Measurements from ENCODE around the gene TMEM117.
A peak's percentile ranks its signal among the peaks of the same experiment; 100 is the strongest.

Gene TMEM117

DNA sequence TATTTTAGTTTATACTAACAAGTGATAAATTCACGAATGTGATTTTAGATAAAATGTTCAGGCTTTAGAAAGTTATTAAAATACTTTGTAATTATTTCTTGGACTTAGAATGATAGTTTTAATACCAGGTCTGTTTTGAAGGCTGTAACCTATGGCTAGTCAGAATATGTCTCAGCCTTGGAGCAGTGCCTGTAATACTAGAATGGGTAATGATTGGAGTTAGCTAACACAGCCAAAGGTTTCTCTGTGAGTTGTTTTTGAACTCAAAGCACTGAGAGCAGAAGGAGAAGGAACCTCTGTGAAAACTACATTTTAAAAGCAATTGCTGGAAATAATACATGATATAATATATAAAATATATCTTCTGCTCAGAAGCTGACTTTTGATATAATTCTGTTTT, 110.1 kb downstream of the TMEM117 start:
- Histone ChIP-seq H3K9ac (ENCODE audit: low read length) (no peak overlapping the region), H3K4me1 (ENCODE audit: control insufficient read depth in 1 of 2, insufficient read depth in 2 of 2, low read length in 2 of 2) (no peaks in the 10 kb centered on the region), H3K79me2 (ENCODE audit: control insufficient read depth, insufficient read depth, low read length, poor library complexity) (no peaks in the 10 kb centered on the region), H2BK120ac (ENCODE audit: insufficient read depth, low read length, poor library complexity) (no peak overlapping the region), H3K9me3 (ENCODE audit: insufficient read depth, low read depth, low read length) (no peaks in the 10 kb centered on the region), H3K18ac (ENCODE audit: low read length) (no peak overlapping the region), H3K4me3 (ENCODE audit: low read depth, low read length) (no peak overlapping the region), H3K36me3 (ENCODE audit: control insufficient read depth in 1 of 2, insufficient read depth in 2 of 2, low read length in 2 of 2) (no peaks in the 10 kb centered on the region), H3K23ac (ENCODE audit: low read length) (no peak overlapping the region), H4K8ac (ENCODE audit: low read depth, low read length) (no peak overlapping the region), H3K27ac (ENCODE audit: low read depth, low read length) (no peak overlapping the region), H2AK5ac (ENCODE audit: low read length) (no peak overlapping the region), H4K12ac (ENCODE audit: low read depth, low read length) (no peak overlapping the region), H4K91ac (ENCODE audit: low read depth, low read length) (no peak overlapping the region), H2BK5ac (ENCODE audit: low read depth, low read length, poor library complexity) (no peak overlapping the region), H3K4me2 (ENCODE audit: low read length) (no peak overlapping the region), H3K27me3 (ENCODE audit: insufficient read depth, low read length) (no peaks in the 10 kb centered on the region), H3K79me1 (ENCODE audit: low read length) (no peaks in the 10 kb centered on the region), H3K14ac (ENCODE audit: low read length) (no peak overlapping the region), H2BK12ac (ENCODE audit: low read length) (no peak overlapping the region), H2AFZ (ENCODE audit: insufficient read depth, low read length, poor library complexity) (no peak overlapping the region), H3K4ac (ENCODE audit: low read depth, low read length) (no peak overlapping the region)
- no peak for DNase-seq
- no CpG with 5 or more reads among the region's 1 CpG for WGBS (ENCODE audit: extremely low coverage, insufficient coverage, insufficient read length)

DNA sequence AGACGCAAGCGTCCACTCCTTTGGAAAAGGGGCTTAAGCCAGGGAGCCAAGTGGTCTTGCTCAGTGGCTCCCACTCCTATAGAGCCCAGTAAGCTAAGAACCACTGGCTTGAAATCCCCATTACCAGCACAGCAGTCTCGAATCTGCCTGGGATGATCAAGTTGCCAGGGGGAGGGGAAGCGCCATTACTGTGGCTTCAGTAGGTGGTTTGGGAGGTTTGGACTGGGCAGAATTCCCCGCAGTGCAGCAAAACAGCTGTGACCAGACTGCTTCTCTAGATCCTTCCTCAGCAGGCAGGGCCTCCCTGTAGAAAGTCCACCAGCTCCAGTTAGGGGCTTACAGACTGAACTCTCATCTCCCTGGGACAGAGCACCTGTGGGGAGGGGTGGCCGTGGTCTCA, 115.4 kb downstream of the TMEM117 start:
- H2BK5ac ChIP-seq (ENCODE audit: low read depth, low read length, poor library complexity): no peak overlapping the region
- no peak overlapping the region for H4K12ac ChIP-seq (ENCODE audit: low read depth, low read length)
- no peaks in the 10 kb centered on the region for H3K27me3 ChIP-seq (ENCODE audit: insufficient read depth, low read length)
- no peak overlapping the region for H3K14ac ChIP-seq (ENCODE audit: low read length)
- no peak overlapping the region for H2AK5ac ChIP-seq (ENCODE audit: low read length)
- H3K4me1 ChIP-seq (ENCODE audit: control insufficient read depth in 1 of 2, insufficient read depth in 2 of 2, low read length in 2 of 2): no peaks in the 10 kb centered on the region
- no peak overlapping the region for H2BK120ac ChIP-seq (ENCODE audit: insufficient read depth, low read length, poor library complexity)
- H3K79me1 ChIP-seq (ENCODE audit: low read length): no peaks in the 10 kb centered on the region
- H3K4ac ChIP-seq (ENCODE audit: low read depth, low read length): no peak overlapping the region
- no peaks in the 10 kb centered on the region for H3K79me2 ChIP-seq (ENCODE audit: control insufficient read depth, insufficient read depth, low read length, poor library complexity)
- H4K91ac ChIP-seq (ENCODE audit: low read depth, low read length): no peak overlapping the region
- H3K9ac ChIP-seq (ENCODE audit: low read length): no peak overlapping the region
- no peak overlapping the region for H2AFZ ChIP-seq (ENCODE audit: insufficient read depth, low read length, poor library complexity)
- no CpG with 5 or more reads among the region's 6 CpGs for WGBS (ENCODE audit: extremely low coverage, insufficient coverage, insufficient read length)
- H3K4me2 ChIP-seq (ENCODE audit: low read length): no peak overlapping the region
- no peak overlapping the region for H3K27ac ChIP-seq (ENCODE audit: low read depth, low read length)
- H3K9me3 ChIP-seq (ENCODE audit: insufficient read depth, low read depth, low read length): peaks cover 2% of the 10 kb centered on the region
- no peak overlapping the region for H4K8ac ChIP-seq (ENCODE audit: low read depth, low read length)
- H3K4me3 ChIP-seq (ENCODE audit: low read depth, low read length): no peak overlapping the region
- H3K23ac ChIP-seq (ENCODE audit: low read length): no peak overlapping the region
- no peaks in the 10 kb centered on the region for H3K36me3 ChIP-seq (ENCODE audit: control insufficient read depth in 1 of 2, insufficient read depth in 2 of 2, low read length in 2 of 2)
- no peak for DNase-seq
- H3K18ac ChIP-seq (ENCODE audit: low read length): no peak overlapping the region
- no peak overlapping the region for H2BK12ac ChIP-seq (ENCODE audit: low read length)

DNA sequence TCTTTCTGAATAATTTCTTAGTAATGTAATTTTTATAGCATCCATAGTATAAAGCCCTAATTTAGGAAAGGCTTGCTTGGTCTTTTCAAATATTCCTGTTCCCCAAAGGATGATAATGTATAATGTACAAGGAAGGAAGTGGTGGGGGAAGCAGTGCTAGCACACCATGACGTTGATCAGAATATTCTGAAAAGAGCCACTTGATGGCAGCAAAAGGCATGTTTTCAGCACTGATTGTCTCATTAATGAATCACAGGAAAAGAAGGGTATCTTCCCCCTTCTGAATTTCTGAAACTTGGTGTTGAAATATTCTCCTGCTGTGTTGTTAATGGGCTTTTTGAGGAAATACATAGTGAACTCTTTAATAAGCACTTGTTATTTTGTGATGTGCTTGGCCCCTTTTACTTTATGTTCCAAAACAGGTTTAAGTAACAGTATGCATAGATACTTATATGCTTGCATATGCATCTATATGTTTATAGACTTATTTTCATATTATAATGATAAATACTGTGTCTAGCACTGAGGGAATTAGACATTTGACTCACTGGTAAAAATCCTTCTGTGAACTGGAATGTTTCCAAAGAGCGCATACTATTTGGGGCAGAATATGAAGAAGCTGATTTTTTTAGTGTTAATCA, 122.0 kb downstream of the TMEM117 start:
- H4K12ac ChIP-seq (ENCODE audit: low read depth, low read length): no peak overlapping the region
- no peak overlapping the region for H2AFZ ChIP-seq (ENCODE audit: insufficient read depth, low read length, poor library complexity)
- no peak overlapping the region for H3K14ac ChIP-seq (ENCODE audit: low read length)
- H3K79me2 ChIP-seq (ENCODE audit: control insufficient read depth, insufficient read depth, low read length, poor library complexity): no peaks in the 10 kb centered on the region
- no peak overlapping the region for H3K4me2 ChIP-seq (ENCODE audit: low read length)
- H3K18ac ChIP-seq (ENCODE audit: low read length): no peak overlapping the region
- no peak overlapping the region for H3K4ac ChIP-seq (ENCODE audit: low read depth, low read length)
- no peaks in the 10 kb centered on the region for H3K79me1 ChIP-seq (ENCODE audit: low read length)
- WGBS (ENCODE audit: extremely low coverage, insufficient coverage, insufficient read length): no CpG with 5 or more reads among the region's 2 CpGs
- DNase-seq: peak; percentile 7 to 75
- H2AK5ac ChIP-seq (ENCODE audit: low read length): no peak overlapping the region
- no peak overlapping the region for H4K91ac ChIP-seq (ENCODE audit: low read depth, low read length)
- no peak overlapping the region for H4K8ac ChIP-seq (ENCODE audit: low read depth, low read length)
- H2BK120ac ChIP-seq (ENCODE audit: insufficient read depth, low read length, poor library complexity): no peak overlapping the region
- no peak overlapping the region for H3K9ac ChIP-seq (ENCODE audit: low read length)
- no peak overlapping the region for H3K23ac ChIP-seq (ENCODE audit: low read length)
- H3K9me3 ChIP-seq (ENCODE audit: insufficient read depth, low read depth, low read length): no peaks in the 10 kb centered on the region
- no peak overlapping the region for H2BK12ac ChIP-seq (ENCODE audit: low read length)
- H3K27me3 ChIP-seq (ENCODE audit: insufficient read depth, low read length): no peaks in the 10 kb centered on the region
- H3K4me1 ChIP-seq (ENCODE audit: control insufficient read depth in 1 of 2, insufficient read depth in 2 of 2, low read length in 2 of 2): no peaks in the 10 kb centered on the region
- no peak overlapping the region for H3K27ac ChIP-seq (ENCODE audit: low read depth, low read length)
- no peak overlapping the region for H2BK5ac ChIP-seq (ENCODE audit: low read depth, low read length, poor library complexity)
- no peaks in the 10 kb centered on the region for H3K36me3 ChIP-seq (ENCODE audit: control insufficient read depth in 1 of 2, insufficient read depth in 2 of 2, low read length in 2 of 2)
- no peak overlapping the region for H3K4me3 ChIP-seq (ENCODE audit: low read depth, low read length)

DNA sequence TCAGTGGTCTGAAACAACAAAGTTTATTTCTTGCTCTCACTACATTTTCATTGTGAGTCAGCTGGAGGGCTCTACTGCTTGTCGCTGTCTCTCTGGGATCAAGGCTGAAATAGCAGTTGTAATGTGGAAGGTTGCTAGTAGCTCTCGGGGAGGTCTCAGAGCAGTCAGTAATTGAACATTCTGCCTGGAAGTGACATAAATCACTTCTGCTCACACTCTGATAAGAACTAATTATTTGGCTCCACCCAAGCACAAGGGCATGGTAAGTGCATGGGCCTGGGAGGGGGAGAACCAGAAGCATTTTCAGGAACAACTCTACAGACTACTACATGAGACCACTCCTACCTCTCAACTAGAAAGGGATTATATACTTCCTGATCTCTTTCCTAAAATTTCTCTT, 128.2 kb downstream of the TMEM117 start:
- Histone ChIP-seq H3K4me2 (ENCODE audit: low read length) (no peak overlapping the region), H2BK120ac (ENCODE audit: insufficient read depth, low read length, poor library complexity) (no peak overlapping the region), H4K91ac (ENCODE audit: low read depth, low read length) (no peak overlapping the region), H3K18ac (ENCODE audit: low read length) (no peak overlapping the region), H2BK5ac (ENCODE audit: low read depth, low read length, poor library complexity) (no peak overlapping the region), H3K79me2 (ENCODE audit: control insufficient read depth, insufficient read depth, low read length, poor library complexity) (no peaks in the 10 kb centered on the region), H3K9ac (ENCODE audit: low read length) (no peak overlapping the region), H4K8ac (ENCODE audit: low read depth, low read length) (no peak overlapping the region), H3K79me1 (ENCODE audit: low read length) (no peaks in the 10 kb centered on the region), H3K23ac (ENCODE audit: low read length) (no peak overlapping the region), H3K4ac (ENCODE audit: low read depth, low read length) (no peak overlapping the region), H2AK5ac (ENCODE audit: low read length) (no peak overlapping the region), H3K27me3 (ENCODE audit: insufficient read depth, low read length) (no peaks in the 10 kb centered on the region), H4K12ac (ENCODE audit: low read depth, low read length) (no peak overlapping the region), H3K14ac (ENCODE audit: low read length) (no peak overlapping the region), H3K4me1 (ENCODE audit: control insufficient read depth in 1 of 2, insufficient read depth in 2 of 2, low read length in 2 of 2) (no peaks in the 10 kb centered on the region), H2AFZ (ENCODE audit: insufficient read depth, low read length, poor library complexity) (no peak overlapping the region), H3K9me3 (ENCODE audit: insufficient read depth, low read depth, low read length) (no peaks in the 10 kb centered on the region), H3K27ac (ENCODE audit: low read depth, low read length) (no peak overlapping the region), H3K4me3 (ENCODE audit: low read depth, low read length) (no peak overlapping the region), H3K36me3 (ENCODE audit: control insufficient read depth in 1 of 2, insufficient read depth in 2 of 2, low read length in 2 of 2) (no peaks in the 10 kb centered on the region), H2BK12ac (ENCODE audit: low read length) (no peak overlapping the region)
- no peak for DNase-seq
- WGBS (ENCODE audit: extremely low coverage, insufficient coverage, insufficient read length): no CpG with 5 or more reads among the region's 2 CpGs

All from trophoblast cell (in vitro differentiated cells and primary cell).